HG03565 (cell line): ENCODE data around the gene EPHA6.
"Not testable (repeated sequence)": the region's sequence is repeated elsewhere in the genome, so short reads cannot be mapped to it uniquely, and the experiment has no call there.

Experiments used
- ATAC-seq: cut with Tn5 transposase; IDR thresholded peaks from one replicate; pipeline ENCODE4 v1.9.1; 2021; ENCODE audit warnings: mild to moderate bottlenecking, moderate library complexity; ENCODE audit not compliant: unreplicated experiment

The EPHA6 gene

GRCh38 chr3:97421565-97421964 lies 607.2 kb downstream of the EPHA6 start:
- ATAC-seq, result no peak

- ATAC-seq, result no peak
Observed at GRCh38 chr3:97425002-97425401, 610.6 kb downstream of the EPHA6 start.

GRCh38 chr3:97430601-97431000 lies 616.2 kb downstream of the EPHA6 start:
- no peak for ATAC-seq

- no peak for ATAC-seq
Observed at GRCh38 chr3:97432914-97433313, 618.5 kb downstream of the EPHA6 start.

GRCh38 chr3:97438131-97438530 lies 623.7 kb downstream of the EPHA6 start:
- no peak for ATAC-seq

GRCh38 chr3:97439373-97439772 lies 625.0 kb downstream of the EPHA6 start:
- ATAC-seq, result no peak

GRCh38 chr3:97464035-97464434 lies 649.6 kb downstream of the EPHA6 start:
- ATAC-seq, result no peak

- no peak for ATAC-seq
Observed at GRCh38 chr3:97470481-97470880, 656.1 kb downstream of the EPHA6 start.

- ATAC-seq, result no peak
Observed at GRCh38 chr3:97479740-97480139, 665.3 kb downstream of the EPHA6 start.

- not testable (repeated sequence) for ATAC-seq
Observed at GRCh38 chr3:97480696-97481289, 666.4 kb downstream of the EPHA6 start.

GRCh38 chr3:97481416-97481815 lies 667.0 kb downstream of the EPHA6 start:
- no peak for ATAC-seq

- no peak for ATAC-seq
Observed at GRCh38 chr3:97485206-97485605, 670.8 kb downstream of the EPHA6 start.

GRCh38 chr3:97487587-97487986 lies 673.2 kb downstream of the EPHA6 start:
- no peak for ATAC-seq

GRCh38 chr3:97488741-97489140 lies 674.3 kb downstream of the EPHA6 start:
- no peak for ATAC-seq

GRCh38 chr3:97495896-97496295 lies 681.5 kb downstream of the EPHA6 start:
- no peak for ATAC-seq

- no peak for ATAC-seq
Observed at GRCh38 chr3:97497138-97497537, 682.7 kb downstream of the EPHA6 start.

GRCh38 chr3:97504463-97504862 lies 690.1 kb downstream of the EPHA6 start:
- no peak for ATAC-seq

- ATAC-seq, result no peak
Observed at GRCh38 chr3:97510795-97511194, 696.4 kb downstream of the EPHA6 start.

- ATAC-seq, result no peak
Observed at GRCh38 chr3:97515076-97515475, 700.7 kb downstream of the EPHA6 start.

GRCh38 chr3:97530691-97531090 lies 716.3 kb downstream of the EPHA6 start:
- ATAC-seq, result no peak

- ATAC-seq, result not testable (repeated sequence)
Observed at GRCh38 chr3:97547573-97547972, 733.2 kb downstream of the EPHA6 start.

GRCh38 chr3:97550408-97550807 lies 736.0 kb downstream of the EPHA6 start:
- ATAC-seq, result no peak

- no peak for ATAC-seq
Observed at GRCh38 chr3:97552186-97552585, 737.8 kb downstream of the EPHA6 start.
